HepG2 (cell line): ENCODE measurements around the gene SRSF10. TPM values are rescaled to one million over a fixed set of nuclear protein-coding genes. Genes with fewer than 3 reads are reported as not detected.

Experiments
- ADNP ChIP-seq: sonication (generic); formaldehyde crosslinking; IDR thresholded peaks from 2 replicates; pipeline ENCODE4 v1.4.0; 2020; ENCODE audit warnings: missing genetic modification reagents
- FOSL1 ChIP-seq: sonication (generic); formaldehyde crosslinking; IDR thresholded peaks from 2 replicates; pipeline ENCODE4 v1.9.0; 2021; ENCODE audit warnings: missing genetic modification reagents, borderline replicate concordance
- FOXM1 ChIP-seq: sonication (generic); formaldehyde crosslinking; IDR thresholded peaks from 2 replicates; pipeline ENCODE4 v1.5.0; 2020; ENCODE audit warnings: missing genetic modification reagents
- HMG20B ChIP-seq: conservative IDR thresholded peaks from 2 replicates; pipeline ENCODE4 v1.6.1; 2016; ENCODE audit warnings: missing genetic modification reagents, missing compliant biosample characterization
- HMGA1 ChIP-seq: sonication (generic); formaldehyde crosslinking; conservative IDR thresholded peaks from 2 replicates; pipeline ENCODE4 v1.4.0; 2020; ENCODE audit warnings: missing genetic modification reagents
- KDM2A ChIP-seq: sonication (generic); formaldehyde crosslinking; IDR thresholded peaks from 2 replicates; pipeline ENCODE4 v1.4.0; 2020; ENCODE audit warnings: low read depth, missing genetic modification reagents, borderline replicate concordance
- MED8 ChIP-seq: sonication (generic); formaldehyde crosslinking; IDR thresholded peaks from 2 replicates; pipeline ENCODE4 v1.8.1; 2023; ENCODE audit warnings: mild to moderate bottlenecking, missing genetic modification reagents; ENCODE audit not compliant: insufficient replicate concordance
- NFKB2 ChIP-seq: sonication (generic); formaldehyde crosslinking; IDR thresholded peaks from 2 replicates; pipeline ENCODE4 v1.4.0; 2020; ENCODE audit warnings: missing genetic modification reagents, borderline replicate concordance
- SIX4 ChIP-seq: sonication (generic); formaldehyde crosslinking; IDR thresholded peaks from 2 replicates; pipeline ENCODE4 v1.4.0; 2020; ENCODE audit warnings: missing genetic modification reagents
- SOX5 ChIP-seq: IDR thresholded peaks from 2 replicates; pipeline ENCODE4 v1.6.1; 2016; ENCODE audit warnings: borderline replicate concordance
- ZBTB8A ChIP-seq: sonication (generic); formaldehyde crosslinking; IDR thresholded peaks from 2 replicates; pipeline ENCODE4 v1.4.0; 2020; ENCODE audit warnings: mild to moderate bottlenecking, low read depth, missing genetic modification reagents, borderline replicate concordance
- ZC3H13 ChIP-seq: sonication (generic); formaldehyde crosslinking; IDR thresholded peaks from 2 replicates; pipeline ENCODE4 v1.8.1; 2023; ENCODE audit warnings: mild to moderate bottlenecking, missing genetic modification reagents, moderate library complexity
- ZKSCAN5 ChIP-seq: sonication (generic); formaldehyde crosslinking; IDR thresholded peaks from 2 replicates; pipeline ENCODE4 v1.5.1; 2020; ENCODE audit warnings: mild to moderate bottlenecking, missing genetic modification reagents
- ZNF12 ChIP-seq: sonication (generic); formaldehyde crosslinking; IDR thresholded peaks from 2 replicates; pipeline ENCODE4 v1.5.0; 2020; ENCODE audit warnings: missing genetic modification reagents
- ZNF207 ChIP-seq: fragments of 450-650 bp; IDR thresholded peaks from 2 replicates; pipeline ENCODE4 v1.6.1; 2016; ENCODE audit warnings: antibody characterized with exemption, borderline replicate concordance
- ZNF326 ChIP-seq: sonication (generic); formaldehyde crosslinking; IDR thresholded peaks from 2 replicates; pipeline ENCODE4 v1.4.0; 2020; ENCODE audit warnings: missing genetic modification reagents, borderline replicate concordance
- ZNF337 ChIP-seq: sonication (generic); formaldehyde crosslinking; IDR thresholded peaks from 2 replicates; pipeline ENCODE4 v1.5.1; 2020; ENCODE audit warnings: missing genetic modification reagents, low read depth, mild to moderate bottlenecking, borderline replicate concordance
- ZNF775 ChIP-seq: sonication (generic); formaldehyde crosslinking; IDR thresholded peaks from 2 replicates; pipeline ENCODE4 v1.4.0; 2020; ENCODE audit warnings: missing genetic modification reagents, mild to moderate bottlenecking, moderate library complexity, borderline replicate concordance
- ZNF790 ChIP-seq: sonication (generic); formaldehyde crosslinking; IDR thresholded peaks from 2 replicates; pipeline ENCODE4 v1.8.0; 2022; ENCODE audit warnings: missing genetic modification reagents, mild to moderate bottlenecking, borderline replicate concordance
- ZNF891 ChIP-seq: sonication (generic); formaldehyde crosslinking; IDR thresholded peaks from 2 replicates; pipeline ENCODE4 v1.5.0; 2020; ENCODE audit warnings: mild to moderate bottlenecking, missing genetic modification reagents
- polyA plus RNA-seq, 8 experiments: library from polyadenylated mRNA; depleted of rRNA in 3 of 8; stranded (reverse) in 7 of 8; unstranded in 1 of 8; fragments of >200 nt; fragmentation: Illumina TruSeq in 4 of 8; extraction: Trizol in 4 of 8; gene quantifications; 2 replicates each; pipeline versions ENCODE4 v1.2.1 to v1.2.3, GENCODE V29; 2011 to 2016; ENCODE audit warnings: low read depth in 4 of 8, missing spikeins in 1 of 8, mixed read lengths in 1 of 8; ENCODE audit not compliant: insufficient read depth in 1 of 8
- total RNA-seq, 5 experiments: library from RNA; depleted of rRNA; stranded (reverse); fragments of >200 nt; fragmentation: Illumina TruSeq; extraction: Trizol; gene quantifications; 2 replicates each; pipeline ENCODE4 v1.2.3, GENCODE V29; 2016; ENCODE audit warnings: low read depth in 1 of 5
- TF ChIP-seq, protein P1 (sequence below): sonication (generic); formaldehyde crosslinking; conservative IDR thresholded peaks from 2 replicates; pipeline ENCODE4 v1.8.1; 2023; ENCODE audit warnings: missing genetic modification reagents
- TF ChIP-seq, protein P2 (sequence below): sonication (generic); formaldehyde crosslinking; IDR thresholded peaks from 2 replicates; pipeline ENCODE4 v1.4.0; 2020; ENCODE audit warnings: missing genetic modification reagents
- TF ChIP-seq, protein P3 (sequence below): sonication (generic); formaldehyde crosslinking; IDR thresholded peaks from 2 replicates; pipeline ENCODE4 v1.4.0; 2020; ENCODE audit warnings: missing genetic modification reagents, borderline replicate concordance

SRSF10 gene
- total and polyA plus RNA-seq, 2 of the 13 experiments (the other 11 are each of a cell fraction or from before 2014, with no cell fraction given), result 126 to 186 TPM

DNA sequence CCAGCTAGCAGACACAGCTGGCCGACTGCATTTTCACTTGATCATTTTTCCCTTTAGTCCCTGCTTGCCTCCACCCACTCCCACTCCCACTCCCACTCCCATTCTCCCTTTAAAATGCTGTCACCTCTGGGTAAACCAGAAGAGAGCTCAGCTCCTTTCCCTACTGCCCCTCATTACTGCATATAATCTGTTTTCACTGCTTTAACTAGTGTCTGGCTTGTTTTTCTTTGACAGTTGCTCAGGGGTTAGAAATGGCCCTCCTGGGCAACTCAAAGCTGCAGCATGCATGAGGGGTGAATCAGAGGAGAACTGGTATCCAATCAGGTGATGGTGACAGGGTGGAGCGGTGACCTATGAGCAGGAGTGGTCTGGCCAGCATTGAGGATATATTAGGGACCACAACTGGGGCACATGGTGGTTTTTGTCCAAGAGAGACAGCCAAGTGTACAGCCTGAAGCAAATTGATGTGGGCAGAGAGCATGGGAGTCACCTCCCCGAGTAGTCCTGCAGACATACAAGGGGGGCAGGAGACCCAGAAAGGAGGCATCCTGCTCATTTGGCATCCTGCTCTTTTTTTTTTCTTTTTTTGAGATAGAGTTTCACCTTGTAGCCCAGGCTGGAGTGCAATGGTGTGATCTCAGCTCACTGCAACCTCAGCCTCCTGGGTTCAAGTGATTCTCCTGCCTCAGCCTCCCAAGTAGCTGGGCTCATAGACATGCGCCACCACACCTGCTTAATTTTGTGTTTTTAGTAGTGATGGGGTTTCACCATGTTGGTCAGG, 42.6 kb upstream of the SRSF10 start (continued):
- TF ChIP-seq ZNF775 (CRISPR knock-in tag) (peak; percentile 74; the same call in 1 of the 2 replicates), ZC3H13 (0 out of 2 replicates have a peak, but pooled peaks have one; percentile 57), ZNF207 (no peak), ZNF337 (CRISPR knock-in tag) (peak; percentile 55; the same call in 1 of the 2 replicates), FOXM1 (CRISPR knock-in tag) (no peak), MED8 (no peak), ZNF891 (CRISPR knock-in tag) (no peak), ZNF326 (no peak), ZNF790 (CRISPR knock-in tag) (no peak), KDM2A (CRISPR knock-in tag) (0 out of 2 replicates have a peak, but pooled peaks have one; percentile 37), FOSL1 (CRISPR knock-in tag) (no peak), ADNP (CRISPR knock-in tag) (no peak), SIX4 (no peak), ZKSCAN5 (CRISPR knock-in tag) (no peak), NFKB2 (no peak), ZNF12 (CRISPR knock-in tag) (no peak), HMG20B (no peak), SOX5 (no peak), HMGA1 (CRISPR knock-in tag) (no peak), ZBTB8A (no peak)
- TF ChIP-seq, protein P1, sequence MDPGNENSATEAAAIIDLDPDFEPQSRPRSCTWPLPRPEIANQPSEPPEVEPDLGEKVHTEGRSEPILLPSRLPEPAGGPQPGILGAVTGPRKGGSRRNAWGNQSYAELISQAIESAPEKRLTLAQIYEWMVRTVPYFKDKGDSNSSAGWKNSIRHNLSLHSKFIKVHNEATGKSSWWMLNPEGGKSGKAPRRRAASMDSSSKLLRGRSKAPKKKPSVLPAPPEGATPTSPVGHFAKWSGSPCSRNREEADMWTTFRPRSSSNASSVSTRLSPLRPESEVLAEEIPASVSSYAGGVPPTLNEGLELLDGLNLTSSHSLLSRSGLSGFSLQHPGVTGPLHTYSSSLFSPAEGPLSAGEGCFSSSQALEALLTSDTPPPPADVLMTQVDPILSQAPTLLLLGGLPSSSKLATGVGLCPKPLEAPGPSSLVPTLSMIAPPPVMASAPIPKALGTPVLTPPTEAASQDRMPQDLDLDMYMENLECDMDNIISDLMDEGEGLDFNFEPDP (CRISPR knock-in tag), result no peak
- TF ChIP-seq, protein P2, sequence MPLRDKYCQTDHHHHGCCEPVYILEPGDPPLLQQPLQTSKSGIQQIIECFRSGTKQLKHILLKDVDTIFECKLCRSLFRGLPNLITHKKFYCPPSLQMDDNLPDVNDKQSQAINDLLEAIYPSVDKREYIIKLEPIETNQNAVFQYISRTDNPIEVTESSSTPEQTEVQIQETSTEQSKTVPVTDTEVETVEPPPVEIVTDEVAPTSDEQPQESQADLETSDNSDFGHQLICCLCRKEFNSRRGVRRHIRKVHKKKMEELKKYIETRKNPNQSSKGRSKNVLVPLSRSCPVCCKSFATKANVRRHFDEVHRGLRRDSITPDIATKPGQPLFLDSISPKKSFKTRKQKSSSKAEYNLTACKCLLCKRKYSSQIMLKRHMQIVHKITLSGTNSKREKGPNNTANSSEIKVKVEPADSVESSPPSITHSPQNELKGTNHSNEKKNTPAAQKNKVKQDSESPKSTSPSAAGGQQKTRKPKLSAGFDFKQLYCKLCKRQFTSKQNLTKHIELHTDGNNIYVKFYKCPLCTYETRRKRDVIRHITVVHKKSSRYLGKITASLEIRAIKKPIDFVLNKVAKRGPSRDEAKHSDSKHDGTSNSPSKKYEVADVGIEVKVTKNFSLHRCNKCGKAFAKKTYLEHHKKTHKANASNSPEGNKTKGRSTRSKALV (CRISPR knock-in tag), result no peak
- TF ChIP-seq, protein P3, sequence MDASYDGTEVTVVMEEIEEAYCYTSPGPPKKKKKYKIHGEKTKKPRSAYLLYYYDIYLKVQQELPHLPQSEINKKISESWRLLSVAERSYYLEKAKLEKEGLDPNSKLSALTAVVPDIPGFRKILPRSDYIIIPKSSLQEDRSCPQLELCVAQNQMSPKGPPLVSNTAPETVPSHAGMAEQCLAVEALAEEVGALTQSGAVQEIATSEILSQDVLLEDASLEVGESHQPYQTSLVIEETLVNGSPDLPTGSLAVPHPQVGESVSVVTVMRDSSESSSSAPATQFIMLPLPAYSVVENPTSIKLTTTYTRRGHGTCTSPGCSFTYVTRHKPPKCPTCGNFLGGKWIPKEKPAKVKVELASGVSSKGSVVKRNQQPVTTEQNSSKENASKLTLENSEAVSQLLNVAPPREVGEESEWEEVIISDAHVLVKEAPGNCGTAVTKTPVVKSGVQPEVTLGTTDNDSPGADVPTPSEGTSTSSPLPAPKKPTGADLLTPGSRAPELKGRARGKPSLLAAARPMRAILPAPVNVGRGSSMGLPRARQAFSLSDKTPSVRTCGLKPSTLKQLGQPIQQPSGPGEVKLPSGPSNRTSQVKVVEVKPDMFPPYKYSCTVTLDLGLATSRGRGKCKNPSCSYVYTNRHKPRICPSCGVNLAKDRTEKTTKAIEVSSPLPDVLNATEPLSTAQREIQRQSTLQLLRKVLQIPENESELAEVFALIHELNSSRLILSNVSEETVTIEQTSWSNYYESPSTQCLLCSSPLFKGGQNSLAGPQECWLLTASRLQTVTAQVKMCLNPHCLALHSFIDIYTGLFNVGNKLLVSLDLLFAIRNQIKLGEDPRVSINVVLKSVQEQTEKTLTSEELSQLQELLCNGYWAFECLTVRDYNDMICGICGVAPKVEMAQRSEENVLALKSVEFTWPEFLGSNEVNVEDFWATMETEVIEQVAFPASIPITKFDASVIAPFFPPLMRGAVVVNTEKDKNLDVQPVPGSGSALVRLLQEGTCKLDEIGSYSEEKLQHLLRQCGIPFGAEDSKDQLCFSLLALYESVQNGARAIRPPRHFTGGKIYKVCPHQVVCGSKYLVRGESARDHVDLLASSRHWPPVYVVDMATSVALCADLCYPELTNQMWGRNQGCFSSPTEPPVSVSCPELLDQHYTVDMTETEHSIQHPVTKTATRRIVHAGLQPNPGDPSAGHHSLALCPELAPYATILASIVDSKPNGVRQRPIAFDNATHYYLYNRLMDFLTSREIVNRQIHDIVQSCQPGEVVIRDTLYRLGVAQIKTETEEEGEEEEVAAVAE (CRISPR knock-in tag), result peak; percentile 42; the same call in 1 of the 2 replicates
